HG02884 (cell line): ENCODE data around the gene SOX8.
"Not testable (repeated sequence)": the region's sequence is repeated elsewhere in the genome, so short reads cannot be mapped to it uniquely, and the experiment has no call there.

ENCODE experiments used
- ATAC-seq: cut with Tn5 transposase; IDR thresholded peaks from one replicate; pipeline ENCODE4 v1.9.1; 2021; ENCODE audit warnings: mild to moderate bottlenecking, moderate library complexity; ENCODE audit not compliant: unreplicated experiment

SOX8 gene

DNA sequence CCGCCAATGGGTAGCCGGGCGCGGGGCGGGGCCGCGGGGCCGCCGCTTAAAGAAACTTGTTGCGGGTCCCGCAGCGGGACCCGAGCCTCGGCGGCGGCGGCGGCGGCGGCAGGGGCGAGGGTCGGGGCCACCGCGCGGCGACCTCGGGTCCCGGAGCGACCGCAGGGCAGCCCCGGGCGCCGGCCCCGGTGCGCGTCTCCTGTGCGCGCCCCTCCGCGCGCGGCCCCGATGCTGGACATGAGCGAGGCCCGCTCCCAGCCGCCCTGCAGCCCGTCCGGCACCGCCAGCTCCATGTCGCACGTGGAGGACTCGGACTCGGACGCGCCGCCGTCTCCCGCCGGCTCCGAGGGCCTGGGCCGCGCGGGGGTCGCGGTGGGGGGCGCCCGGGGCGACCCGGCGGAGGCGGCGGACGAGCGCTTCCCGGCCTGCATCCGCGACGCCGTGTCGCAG, at the start of gene SOX8:
Gene SOX8, plus strand, starts transcription at position 76 of the 450 bp plus-strand sequence. Its CDS starts 153 bp downstream, at position 229.
- ATAC-seq: no peak

DNA sequence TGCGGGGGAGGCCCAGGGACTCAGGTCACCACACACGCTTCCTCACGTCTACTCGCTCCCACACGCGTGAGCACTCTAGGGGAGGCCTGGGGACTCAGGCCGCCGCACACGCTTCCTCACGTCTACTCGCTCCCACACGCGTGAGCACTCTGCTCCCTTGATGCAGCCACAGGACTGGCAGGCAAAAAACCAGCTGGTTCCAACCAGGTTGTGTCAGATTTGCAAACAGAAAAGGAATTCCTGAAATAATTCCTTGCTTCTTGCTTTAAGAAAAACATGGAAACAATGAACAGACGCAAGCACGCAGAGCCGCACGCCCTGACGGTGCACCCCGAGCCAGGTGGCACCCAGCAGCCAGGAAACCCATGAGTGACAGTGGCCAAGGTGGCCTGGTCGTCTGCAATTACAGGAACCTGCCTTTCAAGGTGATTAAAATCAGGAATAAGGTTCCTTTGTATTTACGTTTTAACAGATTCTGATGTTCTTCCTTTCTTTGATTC, 48.7 kb upstream of the SOX8 start:
- ATAC-seq: no peak

GRCh38 chr16:933581-933980, 48.0 kb upstream of the SOX8 start:
- ATAC-seq: no peak

DNA sequence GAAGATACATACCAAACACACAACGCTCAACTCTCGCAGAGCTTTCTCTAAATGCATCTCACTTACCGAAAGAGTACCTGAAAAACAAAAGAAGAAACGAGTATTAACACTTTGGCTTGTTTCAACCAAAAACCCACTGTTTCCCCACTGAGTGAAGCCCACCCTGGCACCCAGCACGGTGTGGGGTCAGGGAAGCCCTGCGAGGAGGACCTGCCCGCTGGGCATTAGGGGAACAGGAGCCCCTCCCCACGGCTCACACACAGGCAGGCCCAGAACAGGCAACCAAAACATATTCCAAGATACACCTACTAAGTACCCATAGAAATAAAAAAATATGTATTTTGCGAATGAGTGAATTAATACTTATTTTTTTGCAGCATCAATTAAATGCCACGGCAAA, 47.4 kb upstream of the SOX8 start:
- ATAC-seq: no peak

- no peak for ATAC-seq
Observed at GRCh38 chr16:935684-936083, 45.9 kb upstream of the SOX8 start.

- no peak for ATAC-seq
Observed at GRCh38 chr16:937311-937710, 44.3 kb upstream of the SOX8 start.

- no peak for ATAC-seq
Observed at GRCh38 chr16:937723-938122, 43.8 kb upstream of the SOX8 start.

- ATAC-seq: no peak
Observed at GRCh38 chr16:938136-938535, 43.4 kb upstream of the SOX8 start.

- ATAC-seq: no peak
Observed at GRCh38 chr16:938752-939151, 42.8 kb upstream of the SOX8 start.

DNA sequence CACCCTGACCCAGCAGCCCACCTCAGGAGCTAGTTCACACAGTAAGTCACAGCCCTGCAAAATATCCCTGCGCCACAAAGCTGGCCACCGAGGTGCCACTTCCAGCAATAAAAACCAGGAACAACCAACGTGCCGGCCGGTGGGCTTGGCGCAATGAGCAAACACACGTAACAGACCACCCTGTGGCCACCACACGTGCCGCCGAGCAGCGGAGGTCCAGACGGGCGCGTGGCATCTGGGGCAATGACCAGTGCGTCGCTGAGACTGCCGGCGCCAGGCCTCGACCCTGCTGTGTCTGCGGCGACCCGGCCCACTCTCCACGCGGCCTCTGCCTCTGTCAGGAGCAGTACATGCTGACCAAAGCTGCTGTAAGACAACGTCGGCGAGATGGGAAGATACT, 42.3 kb upstream of the SOX8 start:
- ATAC-seq: no peak

- no peak for ATAC-seq
Observed at GRCh38 chr16:939941-940340, 41.6 kb upstream of the SOX8 start.

GRCh38 chr16:942436-943060, 39.0 kb upstream of the SOX8 start:
- ATAC-seq: no peak

GRCh38 chr16:943971-944370, 37.6 kb upstream of the SOX8 start:
- ATAC-seq: no peak

DNA sequence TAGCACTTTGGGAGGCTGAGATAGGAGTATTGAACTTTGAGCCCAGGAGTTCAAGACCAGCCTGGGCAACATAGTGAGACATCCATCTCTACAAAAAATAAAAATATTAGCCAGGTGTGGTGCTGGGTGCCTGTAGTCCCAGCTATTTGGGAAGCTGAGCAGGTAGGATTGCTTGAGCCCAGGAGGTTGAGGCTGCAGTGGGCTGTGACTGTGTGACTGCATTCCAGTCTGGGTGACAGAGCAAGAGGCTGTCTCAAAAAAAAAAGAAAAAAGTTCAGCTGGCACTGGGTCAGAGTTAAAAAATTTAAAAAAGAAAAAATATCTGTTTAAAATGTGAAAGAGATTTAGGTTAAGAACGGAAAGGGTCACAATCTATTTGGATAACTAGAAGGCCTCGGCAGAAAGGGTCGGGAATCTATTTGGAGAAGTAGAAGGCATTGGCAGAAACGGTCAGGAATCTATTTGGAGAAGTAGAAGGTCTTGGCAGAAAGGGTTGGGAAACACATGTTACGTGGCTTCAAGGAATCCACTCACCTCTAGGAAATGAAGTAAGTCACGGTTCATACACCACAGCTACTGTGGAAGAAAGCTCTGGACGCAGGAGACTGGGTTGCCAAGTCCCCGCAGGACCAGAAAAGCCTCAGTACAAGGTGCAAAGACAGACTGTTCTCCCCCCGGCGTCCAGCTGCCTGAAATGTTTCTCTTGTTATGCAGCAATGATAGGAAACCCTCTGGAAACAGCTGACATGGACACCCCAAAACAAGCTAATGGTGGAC, 36.1 kb upstream of the SOX8 start:
- ATAC-seq: no peak

- ATAC-seq: no peak
Observed at GRCh38 chr16:946048-946395, 35.5 kb upstream of the SOX8 start.

DNA sequence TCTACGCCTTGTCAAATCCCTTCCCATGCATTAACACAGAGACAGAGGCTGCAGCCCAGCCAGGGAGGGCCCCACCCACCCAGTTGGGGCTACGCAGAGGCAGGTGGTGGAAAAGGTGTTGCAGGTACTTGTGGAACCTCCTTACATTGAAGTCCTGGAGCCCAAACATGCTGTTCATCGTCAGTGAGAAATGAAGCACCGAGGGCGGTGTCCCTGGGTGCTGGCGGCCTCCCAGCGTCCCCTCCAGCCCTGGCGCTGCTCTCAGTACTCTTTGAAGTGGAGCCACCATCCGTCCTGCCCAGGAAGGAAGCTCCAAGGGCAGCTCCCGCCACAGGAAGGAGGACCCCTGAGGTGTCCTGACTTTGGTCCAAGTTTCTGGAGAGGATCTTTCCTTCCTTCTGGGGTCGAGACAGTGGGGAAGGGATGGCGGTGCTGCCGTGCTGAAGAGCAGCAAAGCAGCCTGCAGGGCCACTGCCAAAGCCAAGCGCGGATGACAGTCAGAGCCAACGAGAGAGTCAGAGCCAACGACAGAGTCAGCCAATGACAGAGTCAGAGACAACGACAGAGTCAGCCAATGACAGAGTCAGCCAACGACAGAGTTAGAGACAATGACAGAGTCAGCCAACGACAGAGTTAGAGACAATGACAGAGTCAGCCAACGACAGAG, 34.2 kb upstream of the SOX8 start:
- ATAC-seq: no peak

DNA sequence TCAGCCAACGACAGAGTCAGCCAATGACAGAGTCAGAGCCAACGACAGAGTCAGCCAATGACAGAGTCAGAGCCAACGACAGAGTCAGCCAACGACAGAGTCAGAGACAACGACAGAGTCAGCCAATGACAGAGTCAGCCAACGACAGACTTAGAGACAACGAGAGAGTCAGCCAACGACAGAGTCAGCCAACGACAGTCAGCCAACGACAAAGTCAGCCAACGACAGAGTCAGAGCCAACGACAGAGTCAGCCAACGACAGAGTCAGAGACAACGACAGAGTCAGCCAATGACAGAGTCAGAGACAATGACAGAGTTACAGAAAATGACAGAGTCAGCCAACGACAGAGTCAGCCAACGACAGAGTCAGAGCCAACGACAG, 33.7 kb upstream of the SOX8 start:
- ATAC-seq: not testable (repeated sequence)

DNA sequence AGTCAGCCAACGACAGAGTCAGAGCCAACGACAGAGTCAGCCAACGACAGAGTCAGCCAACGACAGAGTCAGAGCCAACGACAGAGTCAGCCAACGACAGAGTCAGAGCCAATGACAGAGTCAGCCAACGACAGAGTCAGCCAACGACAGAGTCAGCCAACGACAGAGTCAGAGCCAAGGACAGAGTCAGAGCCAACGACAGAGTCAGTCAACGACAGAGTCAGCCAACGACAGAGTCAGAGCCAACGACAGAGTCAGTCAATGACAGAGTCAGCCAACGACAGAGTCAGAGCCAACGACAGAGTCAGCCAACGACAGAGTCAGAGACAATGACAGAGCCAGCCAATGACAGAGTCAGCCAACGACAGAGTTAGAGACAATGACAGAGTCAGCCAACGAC, 32.8 kb upstream of the SOX8 start:
- not testable (repeated sequence) for ATAC-seq

- not testable (repeated sequence) for ATAC-seq
Observed at GRCh38 chr16:950733-951573, 30.6 kb upstream of the SOX8 start.

GRCh38 chr16:951660-952301, 29.8 kb upstream of the SOX8 start:
- ATAC-seq: no peak

DNA sequence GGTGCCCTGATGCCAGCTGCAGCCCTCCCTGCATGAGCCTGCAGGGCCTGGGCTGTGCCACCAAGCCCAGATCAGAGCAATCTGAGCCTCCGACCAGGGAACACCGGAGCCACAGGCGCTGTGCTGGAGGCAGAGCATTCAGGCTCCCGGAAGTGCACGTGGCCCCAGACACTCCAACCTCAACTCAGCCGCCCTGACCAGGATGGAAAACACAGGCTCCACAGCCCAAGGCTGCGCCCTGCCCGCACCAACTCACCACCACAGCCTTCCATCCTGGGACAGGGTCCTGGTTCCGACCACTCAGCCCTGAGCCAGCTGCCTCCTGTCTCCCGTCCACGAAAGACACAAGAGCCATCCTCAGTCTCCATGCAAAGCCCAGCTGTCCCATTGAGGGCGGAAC, 29.2 kb upstream of the SOX8 start:
- no peak for ATAC-seq
